ENCODE data around the gene RFX7.
A peak's percentile ranks its signal among the peaks of the same experiment; 100 is the strongest.

RFX7 gene

GRCh38 chr15:56124391-56124790 is 119.3 kb downstream of the RFX7 start:
- no peak for DNase-seq

- no peak for DNase-seq
Measured at GRCh38 chr15:56105855-56106254, 137.8 kb downstream of the RFX7 start.

GRCh38 chr15:56102441-56102840 is 141.2 kb downstream of the RFX7 start:
- DNase-seq: no peak

GRCh38 chr15:56099311-56099710 is 144.4 kb downstream of the RFX7 start:
- no peak for DNase-seq

GRCh38 chr15:56098195-56098863 is 145.3 kb downstream of the RFX7 start:
- no peak for DNase-seq

- DNase-seq: no peak
Measured at GRCh38 chr15:56095406-56095805, 148.3 kb downstream of the RFX7 start.

GRCh38 chr15:56094171-56094570 is 149.5 kb downstream of the RFX7 start:
- DNase-seq: no peak

- DNase-seq: no peak
Measured at GRCh38 chr15:56088389-56088788, 155.3 kb downstream of the RFX7 start.

- peak in 1 of 2 donors; percentile 25 for DNase-seq
Measured at GRCh38 chr15:56086566-56086965, 157.1 kb downstream of the RFX7 start.

- DNase-seq: no peak
Measured at GRCh38 chr15:56082263-56082761, 161.4 kb downstream of the RFX7 start.

- no peak for DNase-seq
Measured at GRCh38 chr15:56077081-56077480, 166.6 kb downstream of the RFX7 start.

GRCh38 chr15:56076640-56077039 is 167.0 kb downstream of the RFX7 start:
- no peak for DNase-seq

GRCh38 chr15:56074481-56075265 is 169.0 kb downstream of the RFX7 start:
- DNase-seq: no peak

GRCh38 chr15:56064152-56064551 is 179.5 kb downstream of the RFX7 start:
- DNase-seq: no peak

GRCh38 chr15:56059716-56060115 is 184.0 kb downstream of the RFX7 start:
- no peak for DNase-seq

- no peak for DNase-seq
Measured at GRCh38 chr15:56058986-56059385, 184.7 kb downstream of the RFX7 start.

- DNase-seq: no peak
Measured at GRCh38 chr15:56056626-56057025, 187.1 kb downstream of the RFX7 start.

GRCh38 chr15:56053046-56053400 is 190.7 kb downstream of the RFX7 start:
- DNase-seq: no peak

- DNase-seq: peak; percentile 38 to 70
Measured at GRCh38 chr15:56052395-56053045, 191.2 kb downstream of the RFX7 start.

- DNase-seq: peak in 1 of 2 donors; percentile 67
Measured at GRCh38 chr15:56051676-56052075, 192.0 kb downstream of the RFX7 start.

GRCh38 chr15:56049577-56049976 is 194.1 kb downstream of the RFX7 start:
- DNase-seq: no peak

- DNase-seq: no peak
Measured at GRCh38 chr15:56047354-56047753, 196.3 kb downstream of the RFX7 start.

- no peak for DNase-seq
Measured at GRCh38 chr15:56045068-56045748, 198.5 kb downstream of the RFX7 start.
